Measurements from ENCODE around the gene OSBP2.

The OSBP2 gene

GRCh38 chr22:30855677-30856518, 161.2 kb downstream of the OSBP2 start:
- ChIA-PET POLR2A (no interaction called here), CTCF (no interaction called here)
- TF ChIP-seq CTCF (IDR thresholded peaks at IDR 0.05; ENCODE audit: control extremely low read depth, extremely low read depth, low read depth, missing control alignments), result no peak
- DNase-seq (ENCODE audit: extremely low spot score), result no peak

- CTCF ChIA-PET, result interaction anchor here (0.8 kb wide), 1 partner anchor 9 kb away, joined by 3 read pairs; no protein-coding TSS in a partner anchor
- POLR2A ChIA-PET, result no interaction called here
- TF ChIP-seq CTCF (IDR thresholded peaks at IDR 0.05; ENCODE audit: control extremely low read depth, extremely low read depth, low read depth, missing control alignments), result no peak
- DNase-seq (ENCODE audit: extremely low spot score), result no peak
Observed at GRCh38 chr22:30856741-30857502, 162.2 kb downstream of the OSBP2 start.

- no peak for TF ChIP-seq CTCF (IDR thresholded peaks at IDR 0.05; ENCODE audit: control extremely low read depth, extremely low read depth, low read depth, missing control alignments)
- ChIA-PET CTCF (no interaction called here), POLR2A (no interaction called here)
- DNase-seq (ENCODE audit: extremely low spot score), result no peak
Observed at GRCh38 chr22:30857791-30858190, 163.1 kb downstream of the OSBP2 start.

- TF ChIP-seq CTCF (IDR thresholded peaks at IDR 0.05; ENCODE audit: control extremely low read depth, extremely low read depth, low read depth, missing control alignments), result no peak
- POLR2A ChIA-PET, result no interaction called here
- DNase-seq (ENCODE audit: extremely low spot score), result peak; percentile 6
- CTCF ChIA-PET, result interaction anchor here (1.2 to 1.5 kb wide), 2 partner anchors 15 to 49 kb away, joined by 3 read pairs; no protein-coding TSS in a partner anchor
Observed at GRCh38 chr22:30858976-30859713, 164.5 kb downstream of the OSBP2 start.

GRCh38 chr22:30859714-30860095, 165.0 kb downstream of the OSBP2 start:
- CTCF ChIA-PET, result interaction anchor here (1.2 to 1.5 kb wide), 2 partner anchors 16 to 50 kb away, joined by 3 read pairs; no protein-coding TSS in a partner anchor
- no peak for TF ChIP-seq CTCF (IDR thresholded peaks at IDR 0.05; ENCODE audit: control extremely low read depth, extremely low read depth, low read depth, missing control alignments)
- POLR2A ChIA-PET, result no interaction called here
- DNase-seq (ENCODE audit: extremely low spot score), result peak; percentile 7

All from GM10248 (cell line).